Activated CD8-positive, alpha-beta T cell treated with anti-CD3 and anti-CD28 coated beads for 36 hours (primary cell): ENCODE data around the gene FCRL2. TPM values are rescaled to one million over a fixed set of nuclear protein-coding genes. Genes with fewer than 3 reads are reported as not detected.

Source experiments
- ATAC-seq: fragments of 200-7000 bp; cut with Tn5 transposase; one replicate; pipeline ENCODE4 v1.10.0; 2021; ENCODE audit warnings: mild to moderate bottlenecking, moderate library complexity
- CTCF ChIA-PET: fragments of 350-600 bp; sonication (Branson Sonifier 250); formaldehyde crosslinking; loops from one replicate; lab custom pipeline; 2021; ENCODE audit warnings: antibody characterized with exemption; lab: Charles Lee
- POLR2A ChIA-PET: fragments of 350-600 bp; sonication (Branson Sonifier 250); formaldehyde crosslinking; loops from one replicate; lab custom pipeline; 2021; ENCODE audit warnings: antibody characterized with exemption; lab: Charles Lee
- DNase-seq: peaks from one replicate; pipeline ENCODE4 v3.0.0-alpha.2; 2020
- H3K27ac Mint-ChIP-seq: one replicate; pipeline ENCODE4 v1.8.0; 2021; ENCODE audit warnings: mild to moderate bottlenecking, mixed read lengths
- H3K27me3 Mint-ChIP-seq: one replicate; pipeline ENCODE4 v1.8.0; 2021; ENCODE audit warnings: mixed read lengths
- H3K36me3 Mint-ChIP-seq: one replicate; pipeline ENCODE4 v1.8.0; 2021; ENCODE audit warnings: low read depth, mixed read lengths
- H3K4me1 Mint-ChIP-seq: one replicate; pipeline ENCODE4 v1.8.0; 2021; ENCODE audit warnings: low read depth, mixed read lengths
- H3K4me3 Mint-ChIP-seq: one replicate; pipeline ENCODE4 v1.8.0; 2021; ENCODE audit warnings: mild to moderate bottlenecking, moderate library complexity, mixed read lengths
- H3K9me3 Mint-ChIP-seq: one replicate; pipeline ENCODE4 v1.8.0; 2021; ENCODE audit warnings: mixed read lengths
- CTCF ChIP-seq: fragments of 200-600 bp; IDR thresholded peaks from one replicate; pipeline ENCODE4 v1.8.0; 2022; ENCODE audit warnings: antibody characterized with exemption, mild to moderate bottlenecking
- intact Hi-C: fragments of 100-400 bp; cut with micrococcal nuclease; formaldehyde crosslinking; loops from one replicate; pipeline ENCODE4 v1.10.0; 2022
- total RNA-seq, 2 experiments: library from RNA; stranded (reverse); gene quantifications; one replicate each; pipeline ENCODE4 v1.2.3, GENCODE V29; 2021

Gene FCRL2
- total RNA-seq: not detected

- ChIA-PET CTCF (interaction anchor here (1.5 kb wide), 1 partner anchor 197 kb away, joined by 3 read pairs; no protein-coding TSS in a partner anchor), POLR2A (no interaction called here)
- no peak within 1 kb of the TSS for H3K27ac Mint-ChIP-seq
- no peaks in the 10 kb centered on the region for H3K9me3 Mint-ChIP-seq
- intact Hi-C loops: no loop called here
- H3K36me3 Mint-ChIP-seq: no peaks in the 10 kb centered on the region
- TF ChIP-seq CTCF: no peak
- H3K27me3 Mint-ChIP-seq: peaks cover 2% of the 10 kb centered on the region
- no peak within 1 kb of the TSS for H3K4me3 Mint-ChIP-seq
- peaks cover 7% of the 10 kb centered on the region for H3K4me1 Mint-ChIP-seq
- no peak for ATAC-seq
- no peak for DNase-seq
Measured at GRCh38 chr1:157776971-157777391, at the start of gene FCRL2. Gene FCRL2, minus strand, starts transcription at chr1:157777132. Its CDS starts 59 bp downstream, at chr1:157777073.

- ChIA-PET POLR2A (no interaction called here), CTCF (no interaction called here)
- no peak for TF ChIP-seq CTCF
- Mint-ChIP-seq H3K9me3 (no peaks in the 10 kb centered on the region), H3K4me3 (no peak overlapping the region), H3K27me3 (peaks cover 8% of the 10 kb centered on the region), H3K4me1 (no peaks in the 10 kb centered on the region), H3K36me3 (no peaks in the 10 kb centered on the region), H3K27ac (no peak overlapping the region)
- ATAC-seq (no peak), DNase-seq (no peak)
- intact Hi-C loops: no loop called here
Measured at GRCh38 chr1:157820299-157820698, 43.4 kb upstream of the FCRL2 start.

GRCh38 chr1:157819896-157820295 lies 43.0 kb upstream of the FCRL2 start, which contains the start of gene FCRL1:
Gene FCRL1, minus strand, starts transcription at chr1:157820120. Its CDS starts 83 bp downstream, at chr1:157820037.
- CTCF ChIA-PET: no interaction called here
- Mint-ChIP-seq H3K9me3 (no peaks in the 10 kb centered on the region), H3K4me3 (no peak within 1 kb of the TSS), H3K4me1 (no peaks in the 10 kb centered on the region), H3K27me3 (peaks cover 8% of the 10 kb centered on the region), H3K36me3 (no peaks in the 10 kb centered on the region), H3K27ac (no peak within 1 kb of the TSS)
- DNase-seq (no peak), ATAC-seq (no peak)
- TF ChIP-seq CTCF: no peak
- POLR2A ChIA-PET: no interaction called here
- intact Hi-C loops: loop anchor here (5.0 kb wide), 1 partner anchor 53 kb away; no protein-coding TSS in a partner anchor

- Mint-ChIP-seq H3K4me3 (no peak overlapping the region), H3K4me1 (no peaks in the 10 kb centered on the region), H3K27me3 (peaks cover 5% of the 10 kb centered on the region), H3K36me3 (no peaks in the 10 kb centered on the region), H3K27ac (no peak overlapping the region), H3K9me3 (peaks cover 1% of the 10 kb centered on the region)
- ChIA-PET POLR2A (no interaction called here), CTCF (no interaction called here)
- TF ChIP-seq CTCF: no peak
- DNase-seq (no peak), ATAC-seq (no peak)
- intact Hi-C loops: loop anchor here (5.0 kb wide), 1 partner anchor 52 kb away; no protein-coding TSS in a partner anchor
Measured at GRCh38 chr1:157819215-157819614, 42.3 kb upstream of the FCRL2 start.

- H3K4me3 Mint-ChIP-seq: no peak overlapping the region
- no peak for TF ChIP-seq CTCF
- no peak for ATAC-seq
- H3K9me3 Mint-ChIP-seq: peaks cover 17% of the 10 kb centered on the region
- H3K4me1 Mint-ChIP-seq: no peaks in the 10 kb centered on the region
- H3K27ac Mint-ChIP-seq: no peak overlapping the region
- H3K27me3 Mint-ChIP-seq: peaks cover 6% of the 10 kb centered on the region
- no peaks in the 10 kb centered on the region for H3K36me3 Mint-ChIP-seq
- ChIA-PET CTCF (no interaction called here), POLR2A (no interaction called here)
- intact Hi-C loops: no loop called here
- no peak for DNase-seq
Measured at GRCh38 chr1:157813269-157813668, 36.3 kb upstream of the FCRL2 start.
